Measurements from ENCODE around the gene MR1.

- TF ChIP-seq CTCF (IDR thresholded peaks at IDR 0.05) (no peak), POLR2A (IDR thresholded peaks at IDR 0.05) (no peak)
Observed at GRCh38 chr1:181043025-181043888, 9.5 kb downstream of the MR1 start.

Data from testis (tissue), 2 donors.